Activated CD4-positive, alpha-beta T cell treated with anti-CD3 and anti-CD28 coated beads for 48 hours (primary cell): ENCODE data around the gene PNPO.
"Not testable (repeated sequence)": the region's sequence is repeated elsewhere in the genome, so short reads cannot be mapped to it uniquely, and the experiment has no call there.

Source experiments
- DNase-seq: peaks from one replicate; pipeline ENCODE4 v3.0.0-alpha.2; 2020

PNPO gene

DNA sequence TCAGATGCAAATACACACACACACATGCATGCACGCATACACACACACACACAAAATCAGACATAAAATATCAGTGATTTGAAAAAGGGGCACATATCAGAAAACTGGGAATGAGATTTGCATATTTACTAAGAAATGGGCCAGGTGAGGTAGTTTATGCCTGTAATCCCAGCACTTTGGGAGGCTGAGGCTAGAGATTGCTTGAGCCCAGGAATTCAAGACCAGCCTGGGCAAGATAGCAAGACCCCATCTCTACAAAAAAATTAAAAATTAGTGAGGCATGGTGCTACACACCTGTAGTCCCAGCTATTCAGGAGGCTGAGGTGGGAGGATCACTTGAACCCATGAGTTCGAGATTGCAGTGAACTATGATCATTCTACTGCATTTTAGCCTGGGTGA lies 22.4 kb upstream of the PNPO start:
- DNase-seq, result no peak

- DNase-seq, result not testable (repeated sequence)
Measured at GRCh38 chr17:47919889-47920288, 21.5 kb upstream of the PNPO start.

DNA sequence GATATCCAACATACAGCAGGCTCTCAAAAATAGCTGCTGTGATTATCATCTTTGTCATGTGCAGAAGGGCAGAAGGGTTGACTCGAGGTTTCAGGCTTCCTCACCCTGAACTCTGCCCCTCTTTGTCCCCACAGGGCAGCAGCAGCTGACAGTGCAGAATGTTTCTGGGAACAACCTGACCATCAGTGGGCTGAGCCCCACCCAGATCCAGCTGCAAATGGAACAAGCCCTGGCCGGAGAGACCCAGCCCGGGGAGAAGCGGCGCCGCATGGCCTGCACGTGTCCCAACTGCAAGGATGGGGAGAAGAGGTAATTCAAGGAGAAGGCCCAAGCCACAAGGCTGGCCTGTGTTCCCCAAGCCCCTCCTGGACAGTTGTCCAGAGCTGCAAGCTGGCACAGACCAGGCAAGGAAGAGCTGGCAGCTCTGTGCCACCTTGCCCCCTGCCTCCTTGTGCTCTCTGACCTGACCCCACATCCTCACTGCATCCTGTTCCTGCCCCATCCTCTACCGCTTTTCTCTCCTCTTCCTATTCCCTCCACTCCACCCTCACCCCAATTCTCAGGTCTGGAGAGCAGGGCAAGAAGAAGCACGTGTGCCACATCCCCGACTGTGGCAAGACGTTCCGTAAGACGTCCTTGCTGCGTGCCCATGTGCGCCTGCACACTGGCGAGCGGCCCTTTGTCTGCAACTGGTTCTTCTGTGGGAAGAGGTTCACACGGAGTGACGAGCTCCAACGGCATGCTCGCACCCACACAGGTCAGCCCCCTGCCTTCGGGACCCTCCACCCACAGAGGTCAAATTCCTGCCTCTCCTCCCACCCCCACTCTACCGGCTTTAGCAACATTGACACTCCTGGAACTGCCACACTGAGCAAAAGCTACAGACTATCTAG lies 16.3 kb upstream of the PNPO start:
- DNase-seq, result no peak

DNA sequence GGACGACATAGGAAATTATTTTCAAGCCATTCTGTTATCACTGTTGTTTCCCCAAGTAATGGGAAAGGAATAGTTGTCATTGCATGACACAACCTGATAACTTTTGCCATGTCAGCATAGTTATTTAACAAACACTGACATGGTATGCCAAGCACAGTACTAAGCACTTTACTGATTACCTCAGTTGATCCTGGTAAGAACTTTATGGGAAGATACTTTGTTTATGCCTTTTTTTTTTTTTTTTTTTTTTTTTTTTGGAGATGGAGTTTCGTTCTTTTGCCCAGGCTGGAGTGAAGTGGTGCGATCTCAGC lies 15.7 kb upstream of the PNPO start:
- no peak for DNase-seq

DNA sequence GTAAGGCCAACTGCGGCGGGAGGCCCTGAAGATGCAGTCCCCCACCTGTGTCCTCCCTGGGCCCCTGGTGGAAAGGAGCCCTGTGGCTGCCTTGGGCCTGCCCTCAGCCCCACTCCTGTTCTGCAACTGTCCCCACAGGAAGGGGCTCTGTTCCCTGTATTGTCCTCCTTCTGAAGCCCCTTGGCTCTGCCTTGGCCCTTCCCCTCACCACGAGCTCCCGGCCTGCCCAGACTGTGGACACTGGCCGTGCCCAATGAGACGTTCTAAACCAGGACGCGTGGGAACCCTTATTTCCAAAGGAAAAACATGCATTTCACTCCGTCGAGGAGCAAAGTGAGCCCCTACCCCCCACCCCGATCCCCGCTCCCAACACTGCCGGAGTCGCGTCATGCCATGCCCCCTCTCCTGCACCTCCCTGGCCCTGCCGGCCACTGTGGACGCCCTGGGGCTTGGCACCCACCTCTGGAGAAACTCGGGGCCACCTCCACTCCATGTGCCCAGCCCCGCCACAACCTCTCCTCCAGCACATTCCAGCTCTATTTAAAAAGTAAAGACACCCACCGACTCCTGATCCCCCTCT lies 13.5 kb upstream of the PNPO start:
- DNase-seq, result no peak

GRCh38 chr17:47928415-47928814 lies 13.0 kb upstream of the PNPO start:
- DNase-seq, result no peak

GRCh38 chr17:47929218-47930000 lies 12.0 kb upstream of the PNPO start:
- no peak for DNase-seq

DNA sequence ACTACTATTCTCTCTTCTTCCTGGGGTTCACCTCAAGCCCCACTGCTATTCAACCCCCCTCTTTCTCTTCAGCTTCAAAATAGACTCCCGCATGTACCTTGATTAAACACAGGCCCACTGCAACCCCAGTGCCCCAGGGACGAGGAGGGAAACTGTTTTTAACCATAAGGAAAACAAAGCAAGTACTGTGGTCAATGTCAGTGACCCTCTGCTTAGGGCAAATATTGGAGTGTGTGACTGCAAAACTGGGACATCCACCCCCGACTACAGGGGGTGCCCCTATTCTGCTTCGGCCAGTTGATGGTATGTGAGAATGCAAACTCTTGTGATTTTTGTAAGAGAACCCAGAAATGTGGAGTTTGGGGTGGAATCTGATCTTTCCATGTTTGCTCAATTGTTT lies 9.5 kb upstream of the PNPO start:
- DNase-seq, result no peak

- no peak for DNase-seq
Measured at GRCh38 chr17:47934856-47935255, 6.5 kb upstream of the PNPO start.

DNA sequence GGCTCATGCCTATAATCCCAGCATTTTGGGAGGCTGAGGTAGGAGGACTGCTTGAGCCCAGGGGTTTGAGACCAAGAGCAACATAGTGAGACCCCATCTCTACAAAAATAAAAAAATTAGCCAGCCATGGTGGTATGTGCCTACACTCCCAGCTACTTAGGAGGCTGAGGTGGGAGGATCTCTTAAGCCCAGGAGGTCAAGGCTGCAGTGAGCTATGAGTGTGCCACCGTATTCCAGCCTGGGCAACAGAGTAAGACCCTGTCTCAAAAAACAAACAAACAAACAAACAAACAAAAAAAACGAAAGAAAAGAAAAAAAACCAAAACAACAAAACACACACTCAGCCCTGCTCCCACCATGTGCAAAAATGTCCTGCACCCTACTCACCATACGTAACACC lies 5.9 kb upstream of the PNPO start:
- DNase-seq, result not testable (repeated sequence)

- DNase-seq, result no peak
Measured at GRCh38 chr17:47935961-47936360, 5.4 kb upstream of the PNPO start.

GRCh38 chr17:47937941-47938340 lies 3.4 kb upstream of the PNPO start:
- peak; percentile 17 for DNase-seq

DNA sequence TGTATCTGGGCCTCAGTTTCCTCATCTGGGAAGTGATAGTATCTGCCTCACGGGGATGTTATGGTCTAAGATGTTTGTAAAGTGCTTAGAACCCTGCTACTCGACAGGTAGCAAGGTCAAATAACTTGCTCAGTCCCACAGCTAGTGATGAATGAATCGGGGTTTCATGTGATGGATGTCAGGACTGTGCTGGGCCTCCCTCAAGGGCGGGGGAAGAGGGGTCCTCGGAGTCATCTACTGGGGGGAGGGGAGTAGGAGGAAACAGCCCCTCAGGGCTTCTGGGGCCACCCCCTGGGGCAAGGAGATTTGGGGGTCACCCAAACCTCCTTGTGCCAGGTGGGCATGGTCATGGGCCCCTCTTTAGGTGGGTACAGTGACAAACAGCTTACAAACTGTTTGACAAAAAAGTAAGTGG lies 732 bp downstream of the PNPO start:
- DNase-seq, result peak; percentile 25

GRCh38 chr17:47942568-47942967 lies 1.2 kb downstream of the PNPO start:
- DNase-seq, result no peak

DNA sequence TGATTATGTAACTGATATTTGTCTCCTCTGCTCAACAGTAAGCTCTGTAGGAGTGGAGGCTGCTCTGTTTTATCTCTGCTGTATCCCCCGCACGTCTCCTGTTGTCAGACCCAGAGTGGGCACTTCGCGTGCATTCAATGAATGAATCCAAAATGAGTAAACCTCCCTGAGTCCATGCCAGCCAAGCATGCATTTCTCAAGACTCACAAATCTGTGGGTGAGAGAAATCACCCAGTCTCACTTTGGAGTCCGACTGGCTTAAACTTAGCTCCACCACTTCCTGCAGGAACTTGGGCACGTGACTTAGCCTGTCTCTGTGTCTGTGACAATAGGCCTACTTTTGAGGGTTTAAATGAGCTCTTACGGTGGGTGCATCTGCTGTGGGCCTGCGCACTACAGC lies 3.7 kb downstream of the PNPO start:
- no peak for DNase-seq

- no peak for DNase-seq
Measured at GRCh38 chr17:47945529-47946508, 4.4 kb downstream of the PNPO start.

GRCh38 chr17:47946516-47946915 lies 5.1 kb downstream of the PNPO start:
- DNase-seq, result no peak

DNA sequence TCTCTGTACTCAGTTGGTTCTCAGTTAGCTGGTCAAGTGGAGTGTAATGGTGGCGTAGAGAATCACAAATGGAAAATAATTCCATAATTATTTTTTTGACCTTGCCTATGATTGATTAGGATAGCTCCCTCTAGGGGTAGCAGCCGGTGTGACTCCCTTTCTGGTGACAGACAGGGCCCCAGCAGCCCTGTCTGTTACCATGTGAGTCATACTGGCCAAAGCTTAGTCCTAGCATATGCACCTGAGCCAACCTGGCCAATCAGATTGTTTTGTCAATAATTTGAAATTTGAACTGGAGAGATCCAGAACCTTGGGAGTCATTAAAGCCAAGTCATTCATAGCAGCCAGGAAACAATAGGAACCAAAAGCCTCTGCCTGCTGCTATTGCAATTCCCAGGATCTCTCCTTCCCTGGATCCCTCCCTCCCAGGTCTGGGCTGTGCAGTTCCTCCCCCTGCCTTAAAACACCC lies 5.6 kb downstream of the PNPO start:
- DNase-seq, result peak; percentile 90

DNA sequence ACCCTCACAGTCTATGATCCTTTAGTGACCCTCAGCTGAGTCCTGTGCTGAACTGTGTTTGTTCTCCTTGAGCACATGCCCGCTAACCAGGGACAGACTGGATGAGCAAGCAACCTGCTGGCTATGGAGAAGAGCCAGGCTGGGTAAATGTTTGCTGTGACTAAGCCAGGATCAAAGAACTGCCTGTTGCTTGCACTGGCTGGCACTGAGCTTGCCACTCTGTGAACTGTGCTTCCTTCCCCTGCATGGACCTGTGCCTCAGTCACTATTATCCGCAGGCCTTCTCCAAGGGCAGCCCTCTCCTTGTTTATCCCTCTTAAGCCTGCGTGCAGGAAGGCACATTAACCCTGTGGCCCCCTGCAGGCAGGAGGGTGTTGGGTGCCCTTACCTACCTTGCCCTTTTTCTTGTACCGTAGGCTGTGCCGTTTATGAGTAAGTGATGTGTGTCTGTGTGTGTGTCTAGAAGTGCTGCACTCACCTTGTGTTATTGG lies 7.4 kb downstream of the PNPO start:
- no peak for DNase-seq

- DNase-seq, result peak; percentile 88
Measured at GRCh38 chr17:47949197-47949759, 7.9 kb downstream of the PNPO start.

DNA sequence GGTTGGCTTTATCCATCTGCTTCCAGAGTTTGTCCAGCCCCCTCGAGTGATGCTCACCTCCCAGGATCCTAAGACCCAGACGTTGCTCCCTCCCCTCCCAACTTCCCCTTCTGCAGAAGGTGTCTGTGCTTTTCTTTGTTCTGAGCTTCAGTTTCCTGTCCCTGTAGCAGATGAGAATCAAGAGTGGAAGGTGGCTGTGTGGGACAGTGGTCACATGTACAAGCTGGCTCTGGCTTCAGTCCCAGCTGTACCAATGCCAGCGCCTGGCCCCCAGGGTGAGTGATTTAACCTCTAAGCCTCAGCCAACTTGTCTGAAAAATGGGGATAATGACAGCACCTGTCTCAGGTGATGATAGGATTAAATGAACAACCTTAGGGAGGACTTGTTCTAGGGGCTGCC lies 8.6 kb downstream of the PNPO start:
- DNase-seq, result no peak

DNA sequence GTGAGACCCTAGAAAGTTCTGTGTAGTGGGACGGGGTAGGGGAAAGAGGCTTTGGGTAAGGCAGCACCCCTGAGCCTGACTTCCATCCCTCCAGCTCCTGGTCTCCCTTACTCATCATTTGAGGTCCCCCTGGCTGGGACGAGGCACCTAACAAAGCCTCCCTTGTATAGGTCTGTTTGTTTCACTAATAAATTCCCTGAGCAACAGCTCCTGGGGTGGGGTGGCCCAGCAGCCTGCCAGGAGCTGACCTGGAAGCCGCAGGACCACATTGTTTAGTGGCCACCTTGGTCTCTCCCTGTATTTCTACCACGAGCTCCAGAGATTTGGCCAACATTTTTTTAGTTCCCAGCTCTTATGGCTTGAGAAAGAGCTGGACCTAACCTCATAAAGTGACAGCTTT lies 9.1 kb downstream of the PNPO start:
- no peak for DNase-seq
